ENCODE measurements around the gene MPP1.

The MPP1 gene

GRCh38 chrX:154785716-154786115 lies 19.6 kb downstream of the MPP1 start:
- no peaks in the 10 kb centered on the region; a peak in 3 of 22 replicates for H3K9me3 ChIP-seq (replicated peaks in 1 of 11)
- H3K4me1 ChIP-seq = peaks cover 17 to 56% (median 26%) of the 10 kb centered on the region in 10 experiments
- peaks cover 0 to 29% (median 3%) of the 10 kb centered on the region in 11 experiments; a peak in 5 of 22 replicates for H4K20me1 ChIP-seq
- peak overlapping the region; percentile 27 to 72 (median 49); a peak in 21 of 22 replicates for H3K4me2 ChIP-seq
- peak overlapping the region in 5 of 11 experiments; percentile 21 to 44 (median 29); a peak in 3 of 22 replicates for H3K27ac ChIP-seq
- H3K27me3 ChIP-seq = peaks cover 72 to 99% (median 93%) of the 10 kb centered on the region in 11 experiments
- H3K4me3 ChIP-seq = no peak overlapping the region
- TF ChIP-seq Cebpa-rat (IDR thresholded peaks at IDR 0.05) = no peak
- peaks cover 17 to 76% (median 48%) of the 10 kb centered on the region in 11 experiments for H3K36me3 ChIP-seq
- H3K9ac ChIP-seq = no peak overlapping the region

GRCh38 chrX:154784149-154784995 lies 20.9 kb downstream of the MPP1 start:
- H3K9ac ChIP-seq = 0 out of 22 replicates have a peak overlapping the region, but pooled peaks of 1 of the 11 experiments have one; percentile 13
- peak overlapping the region in 8 of 11 experiments; percentile 18 to 72 (median 46); a peak in 16 of 22 replicates for H3K4me2 ChIP-seq
- peak overlapping the region in 2 of 11 experiments; percentile 13 to 15; a peak in 3 of 22 replicates for H3K27ac ChIP-seq
- peaks cover 72 to 99% (median 93%) of the 10 kb centered on the region in 11 experiments for H3K27me3 ChIP-seq
- H4K20me1 ChIP-seq = peaks cover 0 to 32% (median 6%) of the 10 kb centered on the region in 11 experiments; a peak in 9 of 22 replicates
- peaks cover 17 to 56% (median 26%) of the 10 kb centered on the region in 10 experiments for H3K4me1 ChIP-seq
- no peaks in the 10 kb centered on the region; a peak in 2 of 22 replicates for H3K9me3 ChIP-seq (replicated peaks in 1 of 11)
- TF ChIP-seq Cebpa-rat (IDR thresholded peaks at IDR 0.05) = no peak
- no peak overlapping the region for H3K4me3 ChIP-seq
- H3K36me3 ChIP-seq = peaks cover 9 to 76% (median 40%) of the 10 kb centered on the region in 11 experiments; a peak in 21 of 22 replicates

DNA sequence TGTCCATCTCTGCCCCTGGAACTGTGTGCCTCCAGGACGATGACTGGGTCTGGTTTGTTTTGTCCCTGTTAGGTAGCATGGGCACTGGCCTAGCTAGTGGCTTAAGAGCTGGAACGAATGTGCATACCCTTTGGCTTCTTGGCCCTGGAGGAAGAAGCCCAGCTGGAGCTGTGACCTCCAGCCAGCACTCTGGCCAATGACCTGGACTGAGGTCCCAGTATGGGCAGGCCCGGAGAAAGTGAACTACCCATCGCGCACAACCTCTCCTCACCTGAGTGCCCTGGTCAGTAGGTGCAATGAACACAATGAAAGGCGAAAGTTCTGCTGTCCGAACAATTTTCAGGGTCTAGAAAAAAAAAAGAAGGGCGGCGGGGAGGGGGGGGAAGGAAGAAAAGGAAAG lies 24.3 kb downstream of the MPP1 start:
- H3K4me2 ChIP-seq = no peak overlapping the region
- no peak overlapping the region for H3K9ac ChIP-seq
- no peak for TF ChIP-seq Cebpa-rat (IDR thresholded peaks at IDR 0.05)
- H3K4me3 ChIP-seq = no peak overlapping the region
- peaks cover 8 to 41% (median 27%) of the 10 kb centered on the region in 11 experiments; a peak in 17 of 22 replicates for H4K20me1 ChIP-seq
- no peak overlapping the region for H3K27ac ChIP-seq
- no peaks in the 10 kb centered on the region for H3K9me3 ChIP-seq (replicated peaks in 1 of 11)
- H3K36me3 ChIP-seq = peaks cover 36 to 84% (median 54%) of the 10 kb centered on the region in 11 experiments
- H3K27me3 ChIP-seq = peaks cover 75 to 99% (median 95%) of the 10 kb centered on the region in 11 experiments
- peaks cover 12 to 29% (median 20%) of the 10 kb centered on the region in 10 experiments for H3K4me1 ChIP-seq

GRCh38 chrX:154779261-154779660 lies 26.0 kb downstream of the MPP1 start:
- no peak overlapping the region for H3K4me3 ChIP-seq
- H4K20me1 ChIP-seq = peaks cover 14 to 55% (median 44%) of the 10 kb centered on the region in 11 experiments; a peak in 19 of 22 replicates
- no peak overlapping the region for H3K4me2 ChIP-seq
- peaks cover 52 to 95% (median 71%) of the 10 kb centered on the region in 11 experiments for H3K36me3 ChIP-seq
- peaks cover 68 to 99% (median 93%) of the 10 kb centered on the region in 11 experiments for H3K27me3 ChIP-seq
- H3K9me3 ChIP-seq (replicated peaks in 1 of 11) = peaks cover 0 to 9% (median 2%) of the 10 kb centered on the region in 11 experiments; a peak in 5 of 22 replicates
- no peak overlapping the region for H3K9ac ChIP-seq
- H3K27ac ChIP-seq = no peak overlapping the region
- TF ChIP-seq Cebpa-rat (IDR thresholded peaks at IDR 0.05) = no peak
- peaks cover 6 to 29% (median 15%) of the 10 kb centered on the region in 10 experiments; a peak in 19 of 20 replicates for H3K4me1 ChIP-seq

DNA sequence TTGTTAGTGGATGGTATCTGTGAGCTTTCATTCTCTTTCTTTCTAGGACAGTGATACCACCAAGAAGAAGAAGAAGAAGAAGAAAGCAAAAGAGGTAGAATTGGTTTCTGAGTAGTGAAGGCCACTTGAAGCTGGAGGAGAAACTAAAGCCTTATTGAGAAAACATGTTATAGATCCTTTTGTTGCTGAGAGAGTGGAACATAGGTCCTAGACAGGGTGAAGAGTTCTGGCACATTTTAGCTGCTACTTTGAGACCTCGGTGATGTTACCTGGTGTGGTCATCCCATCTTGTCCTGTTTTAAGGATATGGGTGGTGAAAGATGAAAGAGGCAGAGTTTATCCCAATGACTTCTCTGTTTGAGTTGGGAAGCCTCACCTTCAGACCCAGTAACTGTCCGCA lies 28.5 kb downstream of the MPP1 start:
- no peak overlapping the region for H3K27ac ChIP-seq
- H3K4me2 ChIP-seq = no peak overlapping the region
- peaks cover 9 to 28% (median 18%) of the 10 kb centered on the region in 11 experiments; a peak in 19 of 22 replicates for H3K9me3 ChIP-seq (replicated peaks in 1 of 11)
- no peak for TF ChIP-seq Cebpa-rat (IDR thresholded peaks at IDR 0.05)
- peaks cover 14 to 73% (median 51%) of the 10 kb centered on the region in 11 experiments; a peak in 20 of 22 replicates for H4K20me1 ChIP-seq
- H3K4me3 ChIP-seq = no peak overlapping the region
- peaks cover 0 to 20% (median 6%) of the 10 kb centered on the region in 10 experiments; a peak in 10 of 20 replicates for H3K4me1 ChIP-seq
- H3K36me3 ChIP-seq = peaks cover 66 to 94% (median 85%) of the 10 kb centered on the region in 11 experiments
- H3K27me3 ChIP-seq = peaks cover 43 to 84% (median 74%) of the 10 kb centered on the region in 11 experiments
- no peak overlapping the region for H3K9ac ChIP-seq

DNA sequence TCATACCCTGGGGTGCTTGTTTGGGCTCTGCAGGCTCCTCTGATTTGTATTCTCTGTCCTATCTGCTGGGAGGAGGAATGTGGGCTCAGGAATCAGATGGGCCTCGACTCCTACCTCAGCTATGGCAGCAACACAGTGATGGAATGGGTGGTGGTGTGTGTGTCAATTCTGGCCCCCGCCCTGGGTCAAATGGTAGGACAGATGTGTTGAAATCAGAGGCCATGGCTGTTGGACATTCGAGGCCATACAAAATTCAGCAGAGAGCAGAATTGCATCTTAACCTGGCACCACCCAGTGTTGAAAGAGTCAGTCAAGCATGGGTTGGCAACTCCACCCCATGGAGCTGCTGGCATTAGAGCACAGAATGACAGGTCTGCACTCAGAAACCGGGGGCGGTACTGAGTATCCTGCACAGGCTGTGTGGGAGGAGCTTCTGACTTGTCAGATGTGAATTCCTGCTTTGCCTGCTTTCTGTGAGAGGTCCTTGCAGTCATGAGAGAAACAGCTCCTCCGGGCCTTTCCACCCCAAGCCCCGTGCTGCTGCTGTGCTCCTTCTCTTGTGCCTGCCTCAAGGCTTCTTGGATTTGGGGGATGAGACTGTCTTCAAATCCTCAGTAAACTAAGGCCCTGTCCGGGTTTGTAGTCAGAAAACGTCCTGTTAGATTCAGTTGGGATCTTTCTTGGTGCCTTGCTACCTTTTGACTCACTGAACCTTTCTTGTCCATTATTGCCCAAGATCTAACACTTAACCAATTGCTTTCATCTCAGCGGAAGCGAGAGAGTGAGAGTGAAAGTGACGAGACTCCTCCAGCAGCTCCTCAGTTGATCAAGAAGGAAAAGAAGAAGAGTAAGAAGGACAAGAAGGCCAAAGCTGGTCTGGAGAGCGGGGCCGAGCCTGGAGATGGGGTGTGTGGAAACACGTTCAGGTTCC lies 29.6 kb downstream of the MPP1 start:
- H3K9ac ChIP-seq = peak overlapping the region in 1 of 11 experiments; percentile 44; a peak in 1 of 22 replicates
- no peak for TF ChIP-seq Cebpa-rat (IDR thresholded peaks at IDR 0.05)
- H3K27ac ChIP-seq = peak overlapping the region in 2 of 11 experiments; percentile 24 to 26; a peak in 2 of 22 replicates
- peaks cover 70 to 94% (median 86%) of the 10 kb centered on the region in 11 experiments for H3K36me3 ChIP-seq
- peaks cover 0 to 20% (median 6%) of the 10 kb centered on the region in 10 experiments; a peak in 10 of 20 replicates for H3K4me1 ChIP-seq
- peaks cover 13 to 83% (median 52%) of the 10 kb centered on the region in 11 experiments; a peak in 20 of 22 replicates for H4K20me1 ChIP-seq
- no peak overlapping the region for H3K4me3 ChIP-seq
- peaks cover 33 to 76% (median 70%) of the 10 kb centered on the region in 11 experiments for H3K27me3 ChIP-seq
- H3K9me3 ChIP-seq (replicated peaks in 1 of 11) = peaks cover 10 to 36% (median 22%) of the 10 kb centered on the region in 11 experiments; a peak in 20 of 22 replicates
- H3K4me2 ChIP-seq = no peak overlapping the region; a peak in 3 of 22 replicates

GRCh38 chrX:154774622-154775021 lies 30.7 kb downstream of the MPP1 start:
- H3K4me3 ChIP-seq = no peak overlapping the region
- peaks cover 10 to 36% (median 22%) of the 10 kb centered on the region in 11 experiments; a peak in 20 of 22 replicates for H3K9me3 ChIP-seq (replicated peaks in 1 of 11)
- peak overlapping the region in 1 of 11 experiments; percentile 24; a peak in 2 of 22 replicates for H3K27ac ChIP-seq
- H3K9ac ChIP-seq = no peak overlapping the region
- peaks cover 24 to 74% (median 65%) of the 10 kb centered on the region in 11 experiments for H3K27me3 ChIP-seq
- H4K20me1 ChIP-seq = peaks cover 5 to 92% (median 57%) of the 10 kb centered on the region in 11 experiments; a peak in 21 of 22 replicates
- TF ChIP-seq Cebpa-rat (IDR thresholded peaks at IDR 0.05) = no peak
- H3K4me2 ChIP-seq = no peak overlapping the region
- peaks cover 0 to 20% (median 6%) of the 10 kb centered on the region in 10 experiments; a peak in 10 of 20 replicates for H3K4me1 ChIP-seq
- H3K36me3 ChIP-seq = peaks cover 76 to 96% (median 92%) of the 10 kb centered on the region in 11 experiments
